ENCODE measurements around the gene GPC5. TPM values are rescaled to one million over a fixed set of nuclear protein-coding genes. Genes with fewer than 3 reads are reported as not detected.

Gene GPC5
- total and polyA plus RNA-seq, 2 donors (not counting 3 experiments of a cell fraction or from before 2014, with no cell fraction given) = 0.59 to 0.97 TPM

DNA sequence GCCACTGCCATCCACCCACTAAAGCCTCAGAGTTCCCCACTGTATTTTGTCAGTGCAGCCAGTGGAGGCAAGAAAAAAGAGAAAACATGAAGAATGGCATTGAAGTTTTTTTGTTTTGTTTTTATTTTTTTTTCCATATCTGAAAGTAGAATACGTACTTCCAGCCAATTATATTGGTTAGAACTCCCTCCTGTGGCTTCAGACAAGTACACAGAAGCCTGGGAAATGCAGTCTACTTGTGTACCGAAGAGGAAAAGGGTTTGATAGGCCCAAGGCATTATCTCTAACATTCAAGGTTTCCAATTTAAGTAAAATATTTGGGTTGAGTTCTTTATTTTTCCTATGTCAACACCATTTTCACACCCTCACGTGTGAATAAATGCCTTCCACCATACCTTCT, 1131.9 kb downstream of the GPC5 start:
- no peak for FAIRE-seq
- Histone ChIP-seq H2AFZ (ENCODE audit: low read depth, low read length) (no peak overlapping the region), H3K9me3 (replicated peaks; ENCODE audit: control insufficient read depth, insufficient read depth, low read length) (no peaks in the 10 kb centered on the region), H3K36me3 (ENCODE audit: control insufficient read depth in 2 of 2, extremely low read depth in 1 of 2, insufficient read depth in 2 of 2, low read length in 2 of 2) (no peaks in the 10 kb centered on the region), H3K79me2 (ENCODE audit: control insufficient read depth, insufficient read depth, low read length) (no peaks in the 10 kb centered on the region), H3K27me3 (ENCODE audit: control insufficient read depth in 2 of 2, insufficient read depth in 2 of 2, low read length in 2 of 2) (no peaks in the 10 kb centered on the region), H3K27ac (ENCODE audit: insufficient read depth, low read depth, low read length) (no peak overlapping the region), H4K20me1 (replicated peaks; ENCODE audit: control insufficient read depth, extremely low read depth, insufficient read depth, low read length) (no peaks in the 10 kb centered on the region), H3K9me1 (replicated peaks; ENCODE audit: control insufficient read depth, extremely low read depth, insufficient read depth, low read length) (no peaks in the 10 kb centered on the region), H3K4me1 (ENCODE audit: control insufficient read depth, extremely low read depth, insufficient read depth, low read length) (no peaks in the 10 kb centered on the region), H3K4me2 (ENCODE audit: insufficient read depth, low read length) (no peak overlapping the region), H3K4me3 (replicated peaks in 1 of 3; ENCODE audit: insufficient read depth in 1 of 3, low read depth in 1 of 3, low read length in 3 of 3) (no peak overlapping the region), H3K9ac (replicated peaks; ENCODE audit: extremely low read depth, insufficient read depth, low read length) (no peak overlapping the region)
- DNase-seq (ENCODE audit: low read depth, low spot score) = no peak
- TF ChIP-seq, protein P1, sequence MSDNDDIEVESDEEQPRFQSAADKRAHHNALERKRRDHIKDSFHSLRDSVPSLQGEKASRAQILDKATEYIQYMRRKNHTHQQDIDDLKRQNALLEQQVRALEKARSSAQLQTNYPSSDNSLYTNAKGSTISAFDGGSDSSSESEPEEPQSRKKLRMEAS (IDR thresholded peaks at IDR 0.05; ENCODE audit: insufficient read depth, insufficient read length) = no peak
- no peak for TF ChIP-seq EZH2 (IDR thresholded peaks at IDR 0.05; ENCODE audit: borderline replicate concordance, low read depth, low read length, severe bottlenecking)
- TF ChIP-seq FOS (IDR thresholded peaks at IDR 0.05; ENCODE audit: borderline replicate concordance, insufficient read depth, low read length) = no peak
- no peak for TF ChIP-seq MYC (IDR thresholded peaks at IDR 0.05; ENCODE audit: low read depth, low read length)
- no peak for TF ChIP-seq POLR2A (IDR thresholded peaks at IDR 0.05; ENCODE audit: low read depth, low read length)
- TF ChIP-seq, protein P2, sequence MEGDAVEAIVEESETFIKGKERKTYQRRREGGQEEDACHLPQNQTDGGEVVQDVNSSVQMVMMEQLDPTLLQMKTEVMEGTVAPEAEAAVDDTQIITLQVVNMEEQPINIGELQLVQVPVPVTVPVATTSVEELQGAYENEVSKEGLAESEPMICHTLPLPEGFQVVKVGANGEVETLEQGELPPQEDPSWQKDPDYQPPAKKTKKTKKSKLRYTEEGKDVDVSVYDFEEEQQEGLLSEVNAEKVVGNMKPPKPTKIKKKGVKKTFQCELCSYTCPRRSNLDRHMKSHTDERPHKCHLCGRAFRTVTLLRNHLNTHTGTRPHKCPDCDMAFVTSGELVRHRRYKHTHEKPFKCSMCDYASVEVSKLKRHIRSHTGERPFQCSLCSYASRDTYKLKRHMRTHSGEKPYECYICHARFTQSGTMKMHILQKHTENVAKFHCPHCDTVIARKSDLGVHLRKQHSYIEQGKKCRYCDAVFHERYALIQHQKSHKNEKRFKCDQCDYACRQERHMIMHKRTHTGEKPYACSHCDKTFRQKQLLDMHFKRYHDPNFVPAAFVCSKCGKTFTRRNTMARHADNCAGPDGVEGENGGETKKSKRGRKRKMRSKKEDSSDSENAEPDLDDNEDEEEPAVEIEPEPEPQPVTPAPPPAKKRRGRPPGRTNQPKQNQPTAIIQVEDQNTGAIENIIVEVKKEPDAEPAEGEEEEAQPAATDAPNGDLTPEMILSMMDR (IDR thresholded peaks at IDR 0.05; ENCODE audit: extremely low read depth in 1 of 2, insufficient read depth in 1 of 2, low read depth in 1 of 2, low read length in 2 of 2) = no peak
- no peak for TF ChIP-seq GATA2 (IDR thresholded peaks at IDR 0.05; ENCODE audit: insufficient read depth, insufficient read length, low read depth, low read length)
- no peak for TF ChIP-seq JUN (IDR thresholded peaks at IDR 0.05; ENCODE audit: borderline replicate concordance, insufficient read depth, insufficient read length, low read depth)
- no peak for TF ChIP-seq POLR2AphosphoS5 (IDR thresholded peaks at IDR 0.05; ENCODE audit: insufficient read depth, low read depth, low read length)
- intact Hi-C loops (cut with micrococcal nuclease) (no loop called here), dilution Hi-C loops (cut with MboI; ENCODE audit: extremely low pct_ligation_motif_present, low sequenced_read_pairs) (no loop called here)
- BruUV-seq (replicated peaks) = no TSS peak
- POLR2A ChIA-PET = no interaction called here
- CTCF ChIA-PET = no interaction called here

Data from endothelial cell of umbilical vein (primary cell).